GM19438 (cell line): Measurements from ENCODE around the gene BPIFB1.

Experiments used
- ATAC-seq: cut with Tn5 transposase; IDR thresholded peaks from one replicate; pipeline ENCODE4 v1.9.1; 2021; ENCODE audit warnings: low read depth; ENCODE audit not compliant: unreplicated experiment

Gene BPIFB1

DNA sequence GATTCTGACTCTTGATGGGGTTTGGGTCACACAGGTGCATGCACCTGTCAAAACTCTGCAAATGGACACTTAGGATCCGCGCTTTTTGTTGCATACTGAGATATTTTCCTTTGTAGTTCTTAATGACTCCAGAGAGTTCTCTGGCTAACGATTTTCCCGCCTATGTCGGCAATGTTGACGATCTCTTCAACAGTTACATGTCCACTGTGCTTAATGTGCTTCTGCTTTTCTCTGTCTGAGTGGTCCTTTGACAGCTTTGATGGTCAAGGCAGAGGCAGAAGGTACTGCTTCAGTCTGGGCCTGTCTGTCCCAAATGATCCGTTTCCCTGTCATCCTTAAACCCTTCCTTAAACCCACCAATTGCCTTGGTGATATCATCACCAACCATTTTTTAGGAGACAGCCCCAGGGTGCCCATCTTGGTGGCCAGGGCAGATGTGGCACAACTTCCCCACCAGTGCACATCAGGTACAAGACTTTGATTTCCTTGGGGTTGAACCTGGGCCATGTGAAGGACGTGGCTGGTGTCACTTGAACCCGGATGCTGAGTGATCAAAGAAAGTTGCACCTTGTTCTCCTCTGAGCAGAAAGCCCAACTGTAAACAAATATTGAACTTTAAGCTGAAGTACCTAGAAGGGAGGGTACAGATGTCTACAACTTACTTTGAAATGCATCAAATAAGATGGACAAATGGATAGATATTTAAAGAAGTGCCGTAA, 10.7 kb upstream of the BPIFB1 start:
- ATAC-seq, result no peak

DNA sequence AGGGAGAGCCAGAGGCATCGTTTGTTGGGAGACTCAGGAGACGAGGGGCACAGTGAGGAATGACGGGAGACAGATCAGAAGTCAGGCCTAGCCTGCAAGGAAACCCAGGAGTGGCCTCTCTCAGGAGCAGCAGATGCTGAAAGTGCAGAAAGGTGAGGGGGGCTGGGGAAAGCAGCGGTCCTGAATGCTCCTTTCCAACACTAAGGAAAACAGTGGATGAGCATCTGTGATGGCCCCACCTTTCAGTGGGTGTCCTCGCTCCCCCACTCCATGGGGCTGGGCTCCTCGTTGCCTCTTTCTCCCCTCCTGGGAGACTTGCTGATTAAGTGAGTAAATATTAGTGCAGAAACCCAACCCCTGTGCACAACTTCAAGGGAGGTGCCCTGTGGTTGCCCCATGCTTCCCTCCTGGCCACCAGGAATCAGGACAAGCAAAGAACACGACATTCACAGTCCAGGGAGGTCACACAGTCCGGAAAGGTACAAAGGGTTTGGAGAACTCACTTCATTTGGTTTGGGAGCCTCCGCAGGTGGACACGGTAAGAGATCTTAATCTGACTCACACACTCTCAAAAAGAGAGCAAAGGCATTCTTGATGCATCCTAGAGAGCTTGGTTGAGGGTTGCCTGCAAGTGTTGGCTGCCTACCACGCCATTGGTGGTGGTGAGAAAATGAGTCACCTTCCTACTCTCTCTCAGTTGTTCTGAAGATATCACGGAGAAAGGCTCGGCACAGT, 9.7 kb upstream of the BPIFB1 start:
- ATAC-seq, result no peak

GRCh38 chr20:33275215-33275614, 7.8 kb upstream of the BPIFB1 start:
- ATAC-seq, result no peak

DNA sequence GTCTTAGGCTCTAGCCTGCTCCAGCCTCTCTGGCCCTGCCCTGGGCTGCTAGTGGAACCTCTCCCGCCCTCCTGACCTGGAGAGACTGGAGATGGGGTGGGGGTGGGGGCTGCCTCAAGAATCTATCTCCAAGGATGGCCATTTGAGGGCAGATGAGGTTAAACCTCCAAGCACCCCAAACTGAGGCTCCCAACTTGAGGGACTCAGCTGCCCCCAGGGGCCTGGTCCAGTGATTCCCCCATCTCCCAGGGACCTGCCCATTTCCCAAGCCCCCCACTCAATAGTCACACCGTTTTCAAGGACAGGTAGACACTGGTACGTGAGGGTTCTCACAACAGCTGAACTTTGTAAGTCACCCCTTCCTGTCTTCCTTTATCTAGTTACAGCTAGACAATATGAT, 7.1 kb upstream of the BPIFB1 start:
- no peak for ATAC-seq

- ATAC-seq, result no peak
Observed at GRCh38 chr20:33276303-33277113, 6.5 kb upstream of the BPIFB1 start.

DNA sequence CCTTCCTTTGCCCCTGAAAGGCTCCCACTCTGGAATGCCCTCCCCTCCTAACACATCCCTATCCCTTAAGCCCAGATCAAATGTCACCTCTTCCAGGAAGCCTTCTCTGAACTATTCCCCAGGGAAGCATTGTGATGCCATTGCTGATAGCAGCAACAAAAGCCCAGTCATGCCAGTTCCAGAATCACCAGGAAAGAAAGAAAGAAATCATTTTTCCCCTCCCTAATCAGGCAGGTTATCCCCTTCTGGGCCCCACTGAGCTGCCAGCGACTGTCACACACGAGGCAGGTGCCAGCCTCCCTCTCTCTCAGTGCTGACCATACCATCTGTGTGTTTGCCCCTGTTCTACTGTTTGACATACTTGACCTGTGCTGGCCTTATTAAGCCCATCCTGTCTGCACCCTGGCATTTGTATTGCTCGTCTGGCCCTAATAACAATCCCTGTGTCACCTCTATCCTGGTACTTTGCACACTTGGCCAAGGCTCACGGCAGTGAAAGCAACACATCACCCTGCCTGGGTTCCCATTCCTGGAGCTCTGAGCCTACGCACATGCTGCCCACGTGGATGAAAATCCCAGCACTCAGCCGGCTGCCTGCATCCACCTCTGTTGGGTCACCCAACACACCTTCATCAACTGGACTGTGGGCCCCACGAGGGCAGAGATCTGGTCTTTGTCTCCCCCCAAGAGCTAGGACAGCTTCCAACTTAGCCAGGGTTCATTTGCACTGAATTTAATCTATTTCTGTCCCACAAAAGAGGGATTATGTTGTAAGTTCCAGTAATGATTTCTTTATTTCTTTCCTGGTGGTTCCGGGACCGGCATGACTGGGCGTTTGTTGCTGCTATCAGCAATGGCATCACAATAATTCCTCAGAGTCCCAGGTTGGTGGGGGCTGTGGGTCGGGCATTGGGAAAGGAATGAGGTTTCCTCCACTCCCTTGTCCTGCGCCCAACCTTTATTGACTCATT, 5.3 kb upstream of the BPIFB1 start:
- ATAC-seq, result no peak

GRCh38 chr20:33278700-33279099, 4.3 kb upstream of the BPIFB1 start:
- no peak for ATAC-seq

- no peak for ATAC-seq
Observed at GRCh38 chr20:33279261-33279910, 3.6 kb upstream of the BPIFB1 start.

DNA sequence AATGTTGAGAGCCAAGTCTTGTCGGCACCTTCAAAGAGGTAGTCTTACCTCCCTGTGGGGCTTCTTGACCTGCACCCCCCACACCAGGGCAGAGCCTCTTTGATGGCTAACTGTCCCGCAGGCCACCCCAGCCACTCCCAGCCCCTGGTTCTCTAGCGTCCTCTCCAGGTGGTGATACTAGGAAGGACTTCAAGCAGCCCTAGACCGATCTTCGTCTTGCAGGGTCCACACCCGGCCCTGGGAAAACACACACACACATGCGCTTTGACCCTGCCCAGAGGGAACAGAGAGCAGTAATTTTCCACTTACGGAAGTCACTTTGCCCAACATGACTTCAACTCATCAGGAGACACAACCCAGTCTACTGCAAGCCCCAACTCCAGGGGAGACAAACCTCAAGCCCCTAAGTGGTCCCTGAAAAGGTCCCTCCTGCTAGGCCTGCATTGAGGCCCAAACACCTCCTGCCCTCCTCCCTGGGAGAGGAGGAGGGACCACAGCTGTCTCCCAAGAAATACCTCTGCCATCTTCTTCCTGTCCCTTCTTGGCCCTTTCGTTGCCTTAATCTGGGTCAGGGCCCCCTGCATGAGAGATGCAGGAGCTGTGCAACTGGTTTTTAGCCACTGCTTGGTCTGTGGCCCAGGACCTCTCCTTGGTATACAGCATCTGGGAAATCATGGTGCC, 2.9 kb upstream of the BPIFB1 start:
- no peak for ATAC-seq

- ATAC-seq, result no peak
Observed at GRCh38 chr20:33280775-33281174, 2.2 kb upstream of the BPIFB1 start.

DNA sequence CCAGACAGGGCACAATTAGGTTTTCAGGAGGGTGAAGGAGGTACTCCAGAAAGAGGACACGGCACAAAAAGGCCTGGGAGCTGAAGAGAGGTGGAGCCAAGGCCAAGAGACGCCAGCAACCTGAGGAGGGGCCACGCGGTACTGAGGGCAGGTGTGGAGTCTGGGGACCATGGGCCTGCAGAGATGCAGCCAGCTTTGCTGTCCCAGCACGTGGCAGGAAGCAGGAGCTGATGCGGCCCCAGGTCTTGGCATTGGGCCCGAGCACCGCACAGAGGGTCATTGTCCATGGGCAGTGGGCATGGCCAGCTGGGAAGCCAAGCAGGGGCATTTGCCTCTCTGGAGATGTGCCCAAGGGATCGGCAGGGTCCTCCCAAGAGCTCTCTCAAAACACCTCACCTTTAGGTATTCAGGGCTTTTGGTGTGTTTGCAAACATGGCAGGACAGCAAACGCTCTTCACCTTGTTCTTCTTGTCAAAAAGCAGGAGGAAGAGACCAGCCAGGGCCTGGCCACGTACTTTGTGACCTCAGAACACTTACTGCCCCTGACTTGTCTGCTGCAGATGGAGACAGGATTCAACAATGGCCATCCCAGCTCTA, 1.4 kb upstream of the BPIFB1 start:
- no peak for ATAC-seq

DNA sequence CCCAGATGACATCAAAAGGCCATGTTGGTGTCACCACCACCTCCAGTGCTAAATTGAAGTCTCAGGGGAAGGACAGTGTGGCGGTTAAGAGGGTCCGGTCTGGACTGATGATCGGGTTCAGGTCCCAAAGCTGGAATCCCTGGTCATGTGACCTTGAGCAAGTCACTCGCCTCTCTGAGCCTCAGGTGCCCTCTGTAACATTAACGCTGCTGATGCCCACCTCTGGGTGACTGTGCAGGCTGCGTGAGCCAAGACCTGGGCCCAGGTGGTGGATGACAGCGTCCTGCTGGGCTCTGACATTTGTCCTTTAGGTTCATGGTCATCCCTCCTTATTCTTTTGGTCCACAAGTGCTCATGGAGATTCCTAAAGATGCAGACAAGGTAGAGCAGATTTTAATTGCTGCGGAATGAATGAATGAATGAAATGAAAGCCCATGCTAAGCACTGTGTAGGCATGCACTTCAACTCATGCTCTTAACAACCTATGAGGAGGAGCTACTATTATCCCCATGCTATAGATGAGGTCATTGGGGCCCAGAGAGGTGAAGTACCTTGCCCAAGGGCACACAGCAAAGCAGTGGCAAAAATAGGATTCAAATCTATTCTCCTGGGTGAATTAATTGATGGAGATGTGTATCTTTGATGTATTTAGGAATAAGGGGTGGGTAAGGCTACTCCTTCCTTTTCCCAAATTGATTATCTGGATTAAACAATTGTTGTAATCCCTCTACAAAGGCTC, 649 bp upstream of the BPIFB1 start:
- no peak for ATAC-seq

GRCh38 chr20:33284284-33284683, 1.3 kb downstream of the BPIFB1 start:
- ATAC-seq, result no peak

GRCh38 chr20:33284937-33285336, 1.9 kb downstream of the BPIFB1 start:
- no peak for ATAC-seq

GRCh38 chr20:33285861-33286495, 3.0 kb downstream of the BPIFB1 start:
- no peak for ATAC-seq

GRCh38 chr20:33287884-33288283, 4.9 kb downstream of the BPIFB1 start:
- no peak for ATAC-seq

DNA sequence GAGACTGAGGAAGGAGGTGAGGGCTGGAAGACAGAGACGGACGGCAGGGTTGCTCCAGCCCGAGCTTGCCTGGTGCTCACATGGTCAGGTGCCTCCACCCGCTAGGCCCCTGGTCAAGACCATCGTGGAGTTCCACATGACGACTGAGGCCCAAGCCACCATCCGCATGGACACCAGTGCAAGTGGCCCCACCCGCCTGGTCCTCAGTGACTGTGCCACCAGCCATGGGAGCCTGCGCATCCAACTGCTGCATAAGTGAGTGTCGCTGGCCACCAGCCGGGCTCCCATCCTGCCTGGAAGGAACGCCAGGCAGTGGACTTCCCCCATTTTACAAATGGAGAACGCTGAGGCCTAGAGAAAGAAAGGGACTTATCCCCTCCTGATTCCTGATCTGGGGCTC, 7.8 kb downstream of the BPIFB1 start:
- ATAC-seq, result no peak

DNA sequence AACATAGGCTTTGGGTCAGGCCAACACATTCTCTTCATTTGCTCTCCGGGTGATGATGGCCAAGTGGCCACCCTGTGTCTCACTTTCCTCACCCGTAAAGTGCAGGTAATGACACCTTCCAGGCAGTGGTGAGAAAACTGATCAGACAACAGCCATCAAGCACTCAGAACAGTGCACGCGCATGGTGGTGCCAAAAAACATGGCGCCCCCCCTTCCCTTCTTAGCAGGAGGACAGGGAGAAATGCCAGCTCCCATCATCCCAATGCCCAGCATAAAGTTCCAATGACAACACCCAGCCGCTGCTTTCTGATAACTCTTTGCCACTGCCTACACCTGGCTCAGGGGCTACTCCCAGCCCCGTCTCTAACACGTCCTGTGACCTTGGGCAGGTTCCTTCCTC, 8.4 kb downstream of the BPIFB1 start:
- ATAC-seq, result no peak
